ENCODE data around the gene BCAT1. TPM values are rescaled to one million over a fixed set of nuclear protein-coding genes. Genes with fewer than 3 reads are reported as not detected.
"Not testable (repeated sequence)": the region's sequence is repeated elsewhere in the genome, so short reads cannot be mapped to it uniquely, and the experiment has no call there.

Gene BCAT1
- total RNA-seq, 2 experiments from 2014 or later, result 16.4 to 16.7 TPM

GRCh38 chr12:24955389-24955788, 6.5 kb upstream of the BCAT1 start:
- Mint-ChIP-seq H3K4me1 (ENCODE audit: low read depth) (peaks cover 38% of the 10 kb centered on the region), H3K27me3 (ENCODE audit: low read depth) (peaks cover 43% of the 10 kb centered on the region), H3K9me3 (no peaks in the 10 kb centered on the region), H3K27ac (no peak overlapping the region), H3K36me3 (ENCODE audit: low read depth) (no peaks in the 10 kb centered on the region), H3K4me3 (no peak overlapping the region)
- intact Hi-C loops (cut with micrococcal nuclease), result loop anchor here (1.0 to 2.0 kb wide), 5 partner anchors 36 to 365 kb away; a partner anchor contains a TSS
- peak; percentile 49 for DNase-seq
- CTCF ChIA-PET, result interaction anchor here (0.7 kb wide), 1 partner anchor 115 kb away, joined by 8 read pairs; no protein-coding TSS in a partner anchor

GRCh38 chr12:24954261-24954660, 5.4 kb upstream of the BCAT1 start:
- Mint-ChIP-seq H3K4me1 (ENCODE audit: low read depth) (peaks cover 37% of the 10 kb centered on the region), H3K27me3 (ENCODE audit: low read depth) (peaks cover 48% of the 10 kb centered on the region), H3K9me3 (no peaks in the 10 kb centered on the region), H3K27ac (no peak overlapping the region), H3K36me3 (ENCODE audit: low read depth) (no peaks in the 10 kb centered on the region), H3K4me3 (no peak overlapping the region)
- CTCF ChIA-PET, result no interaction called here
- intact Hi-C loops (cut with micrococcal nuclease), result loop anchor here (2.0 kb wide), 1 partner anchor 367 kb away; no protein-coding TSS in a partner anchor
- no peak for DNase-seq

GRCh38 chr12:24952389-24952788, 3.5 kb upstream of the BCAT1 start:
- Mint-ChIP-seq H3K27me3 (ENCODE audit: low read depth) (peaks cover 51% of the 10 kb centered on the region), H3K4me1 (ENCODE audit: low read depth) (peaks cover 49% of the 10 kb centered on the region), H3K27ac (no peak overlapping the region), H3K9me3 (no peaks in the 10 kb centered on the region), H3K36me3 (ENCODE audit: low read depth) (no peaks in the 10 kb centered on the region), H3K4me3 (no peak overlapping the region)
- intact Hi-C loops (cut with micrococcal nuclease), result no loop called here
- no peak for DNase-seq
- CTCF ChIA-PET, result interaction anchor here (0.6 kb wide), 1 partner anchor 103 kb away, joined by 3 read pairs; no protein-coding TSS in a partner anchor

GRCh38 chr12:24950231-24950834, 1.4 kb upstream of the BCAT1 start:
- H3K4me1 Mint-ChIP-seq (ENCODE audit: low read depth), result peaks cover 57% of the 10 kb centered on the region

GRCh38 chr12:24948420-24948756, 513 bp downstream of the BCAT1 start:
- H3K27ac Mint-ChIP-seq, result peak overlapping the region; percentile 81
- no peaks in the 10 kb centered on the region for H3K36me3 Mint-ChIP-seq (ENCODE audit: low read depth)
- H3K4me3 Mint-ChIP-seq, result peak overlapping the region; percentile 81
- H3K27me3 Mint-ChIP-seq (ENCODE audit: low read depth), result peaks cover 59% of the 10 kb centered on the region
- H3K4me1 Mint-ChIP-seq (ENCODE audit: low read depth), result peaks cover 58% of the 10 kb centered on the region
- H3K9me3 Mint-ChIP-seq, result no peaks in the 10 kb centered on the region
- CTCF ChIA-PET, result no interaction called here
- intact Hi-C loops (cut with micrococcal nuclease), result loop anchor here (1.0 kb wide), 4 partner anchors 29 to 109 kb away; a partner anchor contains a TSS
- DNase-seq, result peak; percentile 64

More at GRCh38 chr12:24950231-24950834, 1.4 kb upstream of the BCAT1 start:
- Mint-ChIP-seq H3K27me3 (ENCODE audit: low read depth) (peaks cover 57% of the 10 kb centered on the region), H3K27ac (no peak overlapping the region), H3K36me3 (ENCODE audit: low read depth) (no peaks in the 10 kb centered on the region), H3K4me3 (no peak overlapping the region), H3K9me3 (no peaks in the 10 kb centered on the region)
- CTCF ChIA-PET, result interaction anchor here (0.6 kb wide), 1 partner anchor 41 kb away, joined by 3 read pairs; no protein-coding TSS in a partner anchor
- no peak for DNase-seq
- intact Hi-C loops (cut with micrococcal nuclease), result no loop called here

- H3K4me1 Mint-ChIP-seq (ENCODE audit: low read depth), result peaks cover 54% of the 10 kb centered on the region
- H3K27me3 Mint-ChIP-seq (ENCODE audit: low read depth), result peaks cover 58% of the 10 kb centered on the region
- intact Hi-C loops (cut with micrococcal nuclease), result loop anchor here (1.0 to 2.0 kb wide), 5 partner anchors 28 to 239 kb away; a partner anchor contains a TSS
- no peak for DNase-seq
- H3K36me3 Mint-ChIP-seq (ENCODE audit: low read depth), result no peaks in the 10 kb centered on the region
- H3K4me3 Mint-ChIP-seq, result peak overlapping the region; percentile 81
- H3K27ac Mint-ChIP-seq, result peak overlapping the region; percentile 81
- CTCF ChIA-PET, result interaction anchor here (0.7 to 1.3 kb wide), 3 partner anchors 13 to 385 kb away, joined by 3 to 4 read pairs (median 3); no protein-coding TSS in a partner anchor
- no peaks in the 10 kb centered on the region for H3K9me3 Mint-ChIP-seq
Observed at GRCh38 chr12:24947541-24948419, 1.1 kb downstream of the BCAT1 start.

GRCh38 chr12:24945845-24946244, 3.1 kb downstream of the BCAT1 start:
- no peaks in the 10 kb centered on the region for H3K9me3 Mint-ChIP-seq
- H3K4me1 Mint-ChIP-seq (ENCODE audit: low read depth), result peaks cover 49% of the 10 kb centered on the region
- H3K36me3 Mint-ChIP-seq (ENCODE audit: low read depth), result no peaks in the 10 kb centered on the region
- H3K27ac Mint-ChIP-seq, result no peak overlapping the region
- CTCF ChIA-PET, result interaction anchor here (0.6 kb wide), 1 partner anchor 49 kb away, joined by 4 read pairs; no protein-coding TSS in a partner anchor
- no peak for DNase-seq
- intact Hi-C loops (cut with micrococcal nuclease), result loop anchor here (2.0 kb wide), 1 partner anchor 237 kb away; no protein-coding TSS in a partner anchor
- no peak overlapping the region for H3K4me3 Mint-ChIP-seq
- peaks cover 61% of the 10 kb centered on the region for H3K27me3 Mint-ChIP-seq (ENCODE audit: low read depth)

GRCh38 chr12:24945039-24945438, 3.9 kb downstream of the BCAT1 start:
- peaks cover 54% of the 10 kb centered on the region for H3K27me3 Mint-ChIP-seq (ENCODE audit: low read depth)
- CTCF ChIA-PET, result no interaction called here
- H3K4me3 Mint-ChIP-seq, result no peak overlapping the region
- H3K36me3 Mint-ChIP-seq (ENCODE audit: low read depth), result no peaks in the 10 kb centered on the region
- DNase-seq, result no peak
- H3K4me1 Mint-ChIP-seq (ENCODE audit: low read depth), result peaks cover 47% of the 10 kb centered on the region
- intact Hi-C loops (cut with micrococcal nuclease), result no loop called here
- no peak overlapping the region for H3K27ac Mint-ChIP-seq
- H3K9me3 Mint-ChIP-seq, result no peaks in the 10 kb centered on the region

GRCh38 chr12:24944601-24944975, 4.3 kb downstream of the BCAT1 start:
- H3K27ac Mint-ChIP-seq, result no peak overlapping the region
- no peaks in the 10 kb centered on the region for H3K9me3 Mint-ChIP-seq
- no peak overlapping the region for H3K4me3 Mint-ChIP-seq
- H3K36me3 Mint-ChIP-seq (ENCODE audit: low read depth), result no peaks in the 10 kb centered on the region
- peaks cover 45% of the 10 kb centered on the region for H3K4me1 Mint-ChIP-seq (ENCODE audit: low read depth)
- peaks cover 52% of the 10 kb centered on the region for H3K27me3 Mint-ChIP-seq (ENCODE audit: low read depth)
- DNase-seq, result no peak
- CTCF ChIA-PET, result no interaction called here
- intact Hi-C loops (cut with micrococcal nuclease), result no loop called here

- H3K4me1 Mint-ChIP-seq (ENCODE audit: low read depth), result peaks cover 40% of the 10 kb centered on the region
- DNase-seq, result no peak
- H3K27me3 Mint-ChIP-seq (ENCODE audit: low read depth), result peaks cover 47% of the 10 kb centered on the region
- H3K9me3 Mint-ChIP-seq, result no peaks in the 10 kb centered on the region
- intact Hi-C loops (cut with micrococcal nuclease), result no loop called here
- no peak overlapping the region for H3K4me3 Mint-ChIP-seq
- CTCF ChIA-PET, result no interaction called here
- H3K36me3 Mint-ChIP-seq (ENCODE audit: low read depth), result no peaks in the 10 kb centered on the region
- H3K27ac Mint-ChIP-seq, result no peak overlapping the region
Observed at GRCh38 chr12:24943947-24944600, 4.8 kb downstream of the BCAT1 start.

GRCh38 chr12:24940157-24940556, 8.7 kb downstream of the BCAT1 start:
- H3K4me1 Mint-ChIP-seq (ENCODE audit: low read depth), result peaks cover 9% of the 10 kb centered on the region
- DNase-seq, result no peak
- no peak overlapping the region for H3K27ac Mint-ChIP-seq
- no peak overlapping the region for H3K4me3 Mint-ChIP-seq
- intact Hi-C loops (cut with micrococcal nuclease), result no loop called here
- no peaks in the 10 kb centered on the region for H3K9me3 Mint-ChIP-seq
- CTCF ChIA-PET, result no interaction called here
- H3K27me3 Mint-ChIP-seq (ENCODE audit: low read depth), result peaks cover 32% of the 10 kb centered on the region
- no peaks in the 10 kb centered on the region for H3K36me3 Mint-ChIP-seq (ENCODE audit: low read depth)

GRCh38 chr12:24939551-24939950, 9.3 kb downstream of the BCAT1 start:
- intact Hi-C loops (cut with micrococcal nuclease); H3K4me3 Mint-ChIP-seq; DNase-seq; H3K36me3 Mint-ChIP-seq (ENCODE audit: low read depth); H3K9me3 Mint-ChIP-seq; H3K27ac Mint-ChIP-seq; CTCF ChIA-PET; H3K4me1 Mint-ChIP-seq (ENCODE audit: low read depth): not testable (repeated sequence)
- H3K27me3 Mint-ChIP-seq (ENCODE audit: low read depth), result peaks cover 27% of the 10 kb centered on the region
